ENCODE measurements around the gene NAGPA. TPM values are rescaled to one million over a fixed set of nuclear protein-coding genes. Genes with fewer than 3 reads are reported as not detected.

The NAGPA gene
- total and polyA plus RNA-seq, 2 of the 13 experiments (the other 11 are each of a cell fraction or from before 2014, with no cell fraction given), result 27.1 to 60.3 TPM

GRCh38 chr16:5045499-5046115 is 11.9 kb upstream of the NAGPA start (continued):
- TF ChIP-seq ZNF580 (CRISPR knock-in tag; IDR thresholded peaks at IDR 0.05; ENCODE audit: borderline replicate concordance, low read depth) (0 out of 2 replicates have a peak, but pooled peaks have one; percentile 19), CHD4 (IDR thresholded peaks at IDR 0.05; ENCODE audit: borderline replicate concordance, low read length) (peak; percentile 79; the same call in 1 of the 2 replicates), ZKSCAN1 (IDR thresholded peaks at IDR 0.05; ENCODE audit: low read length) (0 out of 2 replicates have a peak, but pooled peaks have one; percentile 2), KDM1A (CRISPR knock-in tag; IDR thresholded peaks at IDR 0.05) (0 out of 2 replicates have a peak, but pooled peaks have one; percentile 33), GRHL1 (CRISPR knock-in tag; conservative IDR thresholded peaks at IDR 0.05) (no peak), MED1 (CRISPR knock-in tag; IDR thresholded peaks at IDR 0.05) (no peak), GFI1 (CRISPR knock-in tag; IDR thresholded peaks at IDR 0.05; ENCODE audit: borderline replicate concordance) (no peak)
- TF ChIP-seq, protein P1, sequence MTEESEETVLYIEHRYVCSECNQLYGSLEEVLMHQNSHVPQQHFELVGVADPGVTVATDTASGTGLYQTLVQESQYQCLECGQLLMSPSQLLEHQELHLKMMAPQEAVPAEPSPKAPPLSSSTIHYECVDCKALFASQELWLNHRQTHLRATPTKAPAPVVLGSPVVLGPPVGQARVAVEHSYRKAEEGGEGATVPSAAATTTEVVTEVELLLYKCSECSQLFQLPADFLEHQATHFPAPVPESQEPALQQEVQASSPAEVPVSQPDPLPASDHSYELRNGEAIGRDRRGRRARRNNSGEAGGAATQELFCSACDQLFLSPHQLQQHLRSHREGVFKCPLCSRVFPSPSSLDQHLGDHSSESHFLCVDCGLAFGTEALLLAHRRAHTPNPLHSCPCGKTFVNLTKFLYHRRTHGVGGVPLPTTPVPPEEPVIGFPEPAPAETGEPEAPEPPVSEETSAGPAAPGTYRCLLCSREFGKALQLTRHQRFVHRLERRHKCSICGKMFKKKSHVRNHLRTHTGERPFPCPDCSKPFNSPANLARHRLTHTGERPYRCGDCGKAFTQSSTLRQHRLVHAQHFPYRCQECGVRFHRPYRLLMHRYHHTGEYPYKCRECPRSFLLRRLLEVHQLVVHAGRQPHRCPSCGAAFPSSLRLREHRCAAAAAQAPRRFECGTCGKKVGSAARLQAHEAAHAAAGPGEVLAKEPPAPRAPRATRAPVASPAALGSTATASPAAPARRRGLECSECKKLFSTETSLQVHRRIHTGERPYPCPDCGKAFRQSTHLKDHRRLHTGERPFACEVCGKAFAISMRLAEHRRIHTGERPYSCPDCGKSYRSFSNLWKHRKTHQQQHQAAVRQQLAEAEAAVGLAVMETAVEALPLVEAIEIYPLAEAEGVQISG (CRISPR knock-in tag; IDR thresholded peaks at IDR 0.05), result 0 out of 2 replicates have a peak, but pooled peaks have one; percentile 10

Data from HepG2 (cell line).